ENCODE results near the gene TGFB1. TPM values are rescaled to one million over a fixed set of nuclear protein-coding genes. Genes with fewer than 3 reads are reported as not detected.
A peak's percentile ranks its signal among the peaks of the same experiment; 100 is the strongest.

Gene TGFB1
- total RNA-seq, 1 experiment from 2014 or later, result 10.4 TPM

GRCh38 chr19:41311072-41311471 lies 42.6 kb downstream of the TGFB1 start:
- ChIA-PET CTCF (interaction anchor here (1.1 to 1.2 kb wide), 4 partner anchors 11 to 259 kb away, joined by 3 to 8 read pairs (median 6); partner anchors contain the start of gene TGFB1), POLR2A (interaction anchor here (0.9 to 1.2 kb wide), 2 partner anchors 52 to 128 kb away, joined by 3 to 5 read pairs; partner anchors contain the start of genes B9D2 and DMAC2)
- Mint-ChIP-seq H3K4me1 (peaks cover 21% of the 10 kb centered on the region), H3K9me3 (no peaks in the 10 kb centered on the region), H3K4me3 (peak overlapping the region; percentile 96), H3K27me3 (ENCODE audit: low read depth) (no peaks in the 10 kb centered on the region), H3K36me3 (peaks cover 25% of the 10 kb centered on the region), H3K27ac (no peak overlapping the region)
- ATAC-seq, result no peak
- DNase-seq (ENCODE audit: low spot score), result no peak
- TF ChIP-seq CTCF (IDR thresholded peaks at IDR 0.05) (no peak), SMAD3 (CRISPR knock-in tag; IDR thresholded peaks at IDR 0.05; ENCODE audit: borderline replicate concordance) (no peak), ZBTB43 (CRISPR knock-in tag; IDR thresholded peaks at IDR 0.05) (no peak), OVOL2 (CRISPR knock-in tag; IDR thresholded peaks at IDR 0.05; ENCODE audit: borderline replicate concordance) (no peak), ETV6 (CRISPR knock-in tag; IDR thresholded peaks at IDR 0.05) (no peak), STAT6 (CRISPR knock-in tag; conservative IDR thresholded peaks at IDR 0.05; ENCODE audit: low read depth) (no peak)

- peak within 1 kb of the TSS; percentile 96 for H3K4me3 Mint-ChIP-seq
- peak within 1 kb of the TSS; percentile 98 for H3K27ac Mint-ChIP-seq
- peak; percentile 88 for DNase-seq (ENCODE audit: low spot score)
- H3K4me1 Mint-ChIP-seq, result peaks cover 21% of the 10 kb centered on the region
- ATAC-seq, result peak; percentile 67
- H3K36me3 Mint-ChIP-seq, result peaks cover 30% of the 10 kb centered on the region
- CTCF ChIA-PET, result interaction anchor here (0.7 to 1.2 kb wide), 4 partner anchors 12 to 260 kb away, joined by 3 to 8 read pairs (median 6); partner anchors contain the start of gene TGFB1
- POLR2A ChIA-PET, result interaction anchor here (0.5 to 1.5 kb wide), 5 partner anchors 11 to 129 kb away, joined by 3 to 8 read pairs (median 4); partner anchors contain the start of genes B9D2 and DMAC2
- no peaks in the 10 kb centered on the region for H3K9me3 Mint-ChIP-seq
- no peaks in the 10 kb centered on the region for H3K27me3 Mint-ChIP-seq (ENCODE audit: low read depth)
- TF ChIP-seq CBFB (CRISPR knock-in tag; IDR thresholded peaks at IDR 0.05; ENCODE audit: low read depth) (no peak), NFATC4 (CRISPR knock-in tag; IDR thresholded peaks at IDR 0.05) (peak; percentile 66; the same call in 1 of the 2 replicates), USF2 (CRISPR knock-in tag; IDR thresholded peaks at IDR 0.05) (peak; percentile 54), ARID4B (CRISPR knock-in tag; IDR thresholded peaks at IDR 0.05; ENCODE audit: borderline replicate concordance) (no peak; the same call in none of the 2 replicates), FOXP1 (CRISPR knock-in tag; IDR thresholded peaks at IDR 0.05; ENCODE audit: borderline replicate concordance) (peak; percentile 74; the same call in 1 of the 2 replicates), FOXP4 (CRISPR knock-in tag; IDR thresholded peaks at IDR 0.05) (peak; percentile 73), ZMAT4 (CRISPR knock-in tag; IDR thresholded peaks at IDR 0.05) (no peak), ZNF425 (CRISPR knock-in tag; conservative IDR thresholded peaks at IDR 0.05) (peak; percentile 93; the same call in 1 of the 2 replicates), ZNF232 (CRISPR knock-in tag; IDR thresholded peaks at IDR 0.05) (no peak)
These were observed 43.5 kb downstream of the TGFB1 start, which contains the start of gene CCDC97 for GRCh38 chr19:41310033-41310831. Gene CCDC97 (plus strand): TSS chr19:41310172. CDS start chr19:41310311, 139 bp downstream.
